HG03457 (cell line): ENCODE measurements around the gene TPSG1.
"Not testable (repeated sequence)": the region's sequence is repeated elsewhere in the genome, so short reads cannot be mapped to it uniquely, and the experiment has no call there.

Source experiments
- ATAC-seq: cut with Tn5 transposase; IDR thresholded peaks from one replicate; pipeline ENCODE4 v1.9.1; 2021; ENCODE audit warnings: moderate number of reproducible peaks; ENCODE audit not compliant: unreplicated experiment

TPSG1 gene

GRCh38 chr16:1198671-1199346, 26.3 kb downstream of the TPSG1 start:
- ATAC-seq = not testable (repeated sequence)

- ATAC-seq = no peak
Observed at GRCh38 chr16:1198194-1198593, 26.9 kb downstream of the TPSG1 start.

GRCh38 chr16:1197237-1197866, 27.7 kb downstream of the TPSG1 start:
- no peak for ATAC-seq

- no peak for ATAC-seq
Observed at GRCh38 chr16:1196494-1196893, 28.6 kb downstream of the TPSG1 start.

GRCh38 chr16:1195393-1195666, 29.7 kb downstream of the TPSG1 start:
- no peak for ATAC-seq

GRCh38 chr16:1194665-1195392, 30.2 kb downstream of the TPSG1 start:
- no peak for ATAC-seq

- ATAC-seq = no peak
Observed at GRCh38 chr16:1193825-1194581, 31.1 kb downstream of the TPSG1 start.

- ATAC-seq = no peak
Observed at GRCh38 chr16:1193143-1193824, 31.8 kb downstream of the TPSG1 start.

- no peak for ATAC-seq
Observed at GRCh38 chr16:1192384-1193073, 32.5 kb downstream of the TPSG1 start.

- not testable (repeated sequence) for ATAC-seq
Observed at GRCh38 chr16:1190789-1191188, 34.3 kb downstream of the TPSG1 start.

- no peak for ATAC-seq
Observed at GRCh38 chr16:1189455-1189854, 35.6 kb downstream of the TPSG1 start.

- ATAC-seq = no peak
Observed at GRCh38 chr16:1188432-1189189, 36.5 kb downstream of the TPSG1 start.

- not testable (repeated sequence) for ATAC-seq
Observed at GRCh38 chr16:1185460-1186207, 39.4 kb downstream of the TPSG1 start.

GRCh38 chr16:1184980-1185379, 40.1 kb downstream of the TPSG1 start:
- ATAC-seq = no peak

GRCh38 chr16:1184156-1184868, 40.8 kb downstream of the TPSG1 start:
- no peak for ATAC-seq

GRCh38 chr16:1182950-1183907, 41.8 kb downstream of the TPSG1 start:
- no peak for ATAC-seq

- no peak for ATAC-seq
Observed at GRCh38 chr16:1182316-1182671, 42.8 kb downstream of the TPSG1 start.
